GM21367 (cell line): ENCODE data around the gene DNAJC1.
"Not testable (repeated sequence)": the region's sequence is repeated elsewhere in the genome, so short reads cannot be mapped to it uniquely, and the experiment has no call there.

Experiments used
- ATAC-seq: cut with Tn5 transposase; IDR thresholded peaks from one replicate; pipeline ENCODE4 v1.9.1; 2021; ENCODE audit not compliant: unreplicated experiment

DNAJC1 gene, protein sequence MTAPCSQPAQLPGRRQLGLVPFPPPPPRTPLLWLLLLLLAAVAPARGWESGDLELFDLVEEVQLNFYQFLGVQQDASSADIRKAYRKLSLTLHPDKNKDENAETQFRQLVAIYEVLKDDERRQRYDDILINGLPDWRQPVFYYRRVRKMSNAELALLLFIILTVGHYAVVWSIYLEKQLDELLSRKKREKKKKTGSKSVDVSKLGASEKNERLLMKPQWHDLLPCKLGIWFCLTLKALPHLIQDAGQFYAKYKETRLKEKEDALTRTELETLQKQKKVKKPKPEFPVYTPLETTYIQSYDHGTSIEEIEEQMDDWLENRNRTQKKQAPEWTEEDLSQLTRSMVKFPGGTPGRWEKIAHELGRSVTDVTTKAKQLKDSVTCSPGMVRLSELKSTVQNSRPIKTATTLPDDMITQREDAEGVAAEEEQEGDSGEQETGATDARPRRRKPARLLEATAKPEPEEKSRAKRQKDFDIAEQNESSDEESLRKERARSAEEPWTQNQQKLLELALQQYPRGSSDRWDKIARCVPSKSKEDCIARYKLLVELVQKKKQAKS

DNA sequence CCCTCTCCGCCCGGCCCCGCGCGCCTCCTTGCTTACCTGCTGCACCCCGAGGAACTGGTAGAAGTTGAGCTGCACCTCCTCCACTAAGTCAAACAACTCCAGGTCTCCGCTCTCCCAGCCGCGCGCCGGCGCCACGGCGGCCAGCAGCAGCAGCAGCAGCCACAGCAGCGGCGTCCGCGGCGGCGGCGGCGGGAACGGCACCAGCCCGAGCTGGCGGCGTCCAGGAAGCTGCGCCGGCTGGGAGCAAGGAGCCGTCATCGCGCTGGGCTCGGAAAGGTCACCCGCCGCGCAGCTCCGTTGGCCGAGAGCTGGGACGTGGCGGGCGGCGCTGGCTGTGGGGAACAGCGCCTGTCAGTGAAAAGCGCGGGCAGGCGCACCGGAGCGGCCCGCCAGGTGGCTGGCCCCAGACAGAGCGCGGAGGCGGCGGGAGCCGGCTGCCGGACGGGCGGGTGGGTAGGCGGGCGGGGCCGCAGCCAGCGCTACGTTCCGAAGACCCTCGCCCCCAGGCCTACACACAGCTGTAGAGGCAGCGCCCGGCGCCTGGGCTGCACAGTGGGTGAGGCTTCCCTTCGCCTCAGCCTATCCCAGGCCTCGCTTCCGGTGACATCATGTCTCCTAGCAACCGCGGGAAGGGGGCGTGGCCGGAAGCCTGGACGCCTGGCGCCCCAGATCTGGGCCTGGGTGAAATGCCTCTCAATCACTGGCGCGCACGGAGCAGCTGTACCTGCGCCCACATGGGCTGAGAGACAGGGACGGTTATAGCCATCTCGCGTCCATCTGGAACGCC lies at the start of gene DNAJC1:
TSS of gene DNAJC1 (minus strand) at position 554 of the 787 bp plus-strand sequence. CDS start at position 258, 296 bp downstream.
- peak; percentile 95 for ATAC-seq

DNA sequence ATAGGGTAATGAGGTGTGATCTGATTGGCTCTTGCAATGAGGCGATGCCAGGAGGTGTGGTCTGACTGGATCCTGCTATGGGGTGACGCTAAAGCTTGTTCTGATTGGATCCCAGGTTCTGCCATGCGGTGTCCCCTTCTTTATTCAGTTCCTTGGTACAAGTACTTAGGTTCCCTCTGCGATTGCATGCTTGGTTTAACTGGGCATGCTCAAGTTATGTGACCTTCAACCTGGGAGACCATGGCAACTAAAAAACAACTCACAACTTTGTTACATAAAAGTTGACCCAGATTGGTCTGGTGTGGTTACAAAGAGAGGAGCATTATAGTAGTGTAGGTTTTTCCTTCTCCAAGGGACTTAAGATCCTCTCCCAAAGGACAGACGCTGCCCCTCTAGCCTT lies 49.5 kb upstream of the DNAJC1 start:
- no peak for ATAC-seq

DNA sequence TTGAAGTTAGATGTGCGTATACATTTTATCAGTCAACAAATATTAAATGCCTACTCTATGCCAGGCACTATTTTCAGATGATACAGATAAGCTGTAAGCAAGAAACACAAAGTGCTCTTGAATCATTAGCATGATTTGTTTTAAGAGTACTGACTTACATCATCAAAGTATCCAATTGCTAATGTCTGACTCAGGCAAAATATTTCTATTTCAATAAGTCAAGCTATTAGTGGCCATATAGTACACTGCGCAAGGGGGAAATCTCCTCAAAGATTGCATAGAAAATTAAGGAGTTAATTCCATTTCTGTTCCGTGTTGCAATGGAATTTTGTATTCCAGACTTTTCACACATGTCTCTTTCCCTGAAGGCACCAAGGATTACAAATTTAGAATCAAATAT lies 46.1 kb upstream of the DNAJC1 start:
- no peak for ATAC-seq

DNA sequence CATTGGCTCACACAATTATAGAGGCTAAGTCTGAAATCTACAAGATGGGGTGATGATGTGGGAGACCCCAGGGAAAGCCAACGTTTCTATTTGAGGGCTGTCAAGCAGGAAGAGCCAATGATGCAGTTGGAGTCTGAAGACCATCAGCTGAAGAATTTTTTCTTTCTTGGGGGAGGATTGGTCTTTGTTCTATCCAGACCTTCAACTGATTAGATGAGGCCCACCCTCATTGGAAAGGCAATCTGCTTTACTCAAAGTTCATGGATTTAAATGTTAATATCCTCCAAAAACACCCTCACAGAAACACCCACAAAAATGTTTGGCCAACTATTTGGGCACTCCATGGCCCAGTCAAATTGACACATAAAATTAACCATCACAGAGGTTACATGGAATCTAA lies 44.3 kb upstream of the DNAJC1 start:
- no peak for ATAC-seq

DNA sequence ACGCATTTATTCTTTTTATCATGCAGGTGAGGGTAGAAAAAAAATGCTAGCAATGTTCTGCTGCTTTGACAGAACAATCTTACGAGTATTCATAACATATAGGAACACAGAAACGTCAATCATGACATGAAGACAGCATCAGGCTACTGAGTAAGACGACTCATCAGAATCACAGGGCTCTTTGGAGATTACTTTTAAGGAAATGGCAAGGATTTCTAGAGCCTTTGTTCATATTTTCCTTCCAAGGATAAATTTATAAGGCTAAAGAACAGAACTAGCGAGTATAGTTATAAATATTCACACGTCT lies 39.8 kb upstream of the DNAJC1 start:
- ATAC-seq, result no peak

DNA sequence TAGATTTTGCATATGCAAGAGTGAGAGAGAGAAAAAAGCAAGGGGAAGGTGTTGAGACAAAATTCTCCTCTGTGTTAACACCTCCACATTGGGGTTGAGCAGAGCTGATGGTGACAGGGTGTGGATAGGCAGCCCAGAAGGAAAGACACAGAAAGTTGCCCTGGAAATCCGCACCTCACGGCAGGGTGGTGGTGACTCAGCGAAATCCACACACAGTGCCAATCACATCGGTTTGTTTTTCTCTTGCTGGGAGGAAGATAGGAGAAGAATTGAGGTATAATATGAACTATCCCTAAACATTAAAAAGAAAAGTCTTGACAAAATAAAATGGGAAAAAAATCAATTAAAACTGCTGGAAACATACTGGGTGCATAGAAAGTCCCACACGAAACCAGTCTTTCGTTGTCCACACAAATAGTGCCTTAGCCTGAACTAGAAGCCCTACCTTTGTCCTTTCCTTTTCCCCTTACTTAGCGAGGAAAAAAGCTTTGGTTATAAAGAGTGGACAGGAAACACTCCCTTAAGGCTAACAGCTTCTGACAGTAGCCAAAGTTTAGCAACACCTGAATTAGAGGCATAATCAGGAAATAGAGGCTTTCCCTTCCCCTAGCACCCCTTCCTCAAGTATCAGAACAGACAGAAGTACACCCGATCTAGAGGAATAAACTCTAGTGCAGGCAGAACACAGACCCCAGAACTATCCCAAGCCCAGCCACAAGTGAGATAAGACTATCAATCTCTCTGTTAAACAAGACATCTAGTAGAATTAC lies 39.2 kb upstream of the DNAJC1 start:
- no peak for ATAC-seq

DNA sequence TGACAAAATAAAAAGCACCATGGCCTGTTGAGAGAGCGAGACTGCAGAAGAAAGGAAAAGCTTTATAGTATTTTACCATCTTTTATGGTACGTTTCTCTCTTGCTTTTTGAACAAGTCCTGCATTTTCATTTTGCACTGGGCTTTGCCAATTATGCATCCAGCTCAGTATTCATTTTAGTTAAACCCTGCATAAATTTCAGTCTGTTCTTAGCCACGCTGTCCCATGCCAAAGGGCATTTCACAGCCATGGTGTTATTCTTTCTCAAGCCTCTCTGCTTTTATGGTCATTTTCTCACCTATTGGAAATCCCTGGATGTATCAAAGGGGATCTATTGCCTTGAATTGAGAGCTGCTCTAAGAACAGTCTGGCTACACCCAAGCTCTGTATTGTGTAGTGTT lies 30.8 kb upstream of the DNAJC1 start:
- no peak for ATAC-seq

DNA sequence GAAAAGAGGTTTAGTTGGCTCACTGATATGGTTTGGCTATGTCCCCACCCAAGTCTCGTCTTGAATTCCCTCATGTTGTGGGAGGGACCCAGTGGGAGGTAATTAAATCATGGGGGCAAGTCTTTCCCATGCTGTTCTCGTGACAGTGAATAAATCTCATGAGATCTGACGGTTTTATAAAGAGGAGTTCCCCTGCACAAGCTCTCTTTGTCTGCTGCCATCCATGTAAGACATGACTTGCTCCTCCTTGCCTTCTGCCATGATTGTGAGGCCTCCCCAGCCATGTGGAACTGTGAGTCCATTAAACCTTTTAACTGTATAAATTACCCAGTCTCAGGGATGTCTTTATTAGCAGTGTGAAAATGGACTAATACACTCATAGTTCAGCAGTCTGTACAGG lies 28.7 kb upstream of the DNAJC1 start:
- not testable (repeated sequence) for ATAC-seq

DNA sequence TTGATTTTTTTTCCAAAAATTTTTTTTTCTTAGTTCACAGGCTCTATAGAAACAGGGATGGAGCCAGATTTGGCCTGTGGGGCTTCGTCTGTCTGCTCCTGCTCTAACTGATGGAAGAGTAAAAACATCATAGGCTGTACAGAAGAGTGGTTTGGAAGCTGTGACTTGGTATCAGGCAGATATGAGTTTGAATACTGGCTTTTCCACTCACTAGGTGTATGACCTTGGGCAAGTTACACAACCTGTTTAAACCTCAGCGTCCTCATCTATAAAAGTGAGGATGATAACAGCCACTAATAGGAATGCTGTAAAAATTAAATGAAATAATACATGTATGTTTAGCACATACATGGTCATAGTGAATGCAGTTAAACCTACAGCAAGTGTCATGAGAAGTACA lies 26.9 kb upstream of the DNAJC1 start:
- no peak for ATAC-seq

DNA sequence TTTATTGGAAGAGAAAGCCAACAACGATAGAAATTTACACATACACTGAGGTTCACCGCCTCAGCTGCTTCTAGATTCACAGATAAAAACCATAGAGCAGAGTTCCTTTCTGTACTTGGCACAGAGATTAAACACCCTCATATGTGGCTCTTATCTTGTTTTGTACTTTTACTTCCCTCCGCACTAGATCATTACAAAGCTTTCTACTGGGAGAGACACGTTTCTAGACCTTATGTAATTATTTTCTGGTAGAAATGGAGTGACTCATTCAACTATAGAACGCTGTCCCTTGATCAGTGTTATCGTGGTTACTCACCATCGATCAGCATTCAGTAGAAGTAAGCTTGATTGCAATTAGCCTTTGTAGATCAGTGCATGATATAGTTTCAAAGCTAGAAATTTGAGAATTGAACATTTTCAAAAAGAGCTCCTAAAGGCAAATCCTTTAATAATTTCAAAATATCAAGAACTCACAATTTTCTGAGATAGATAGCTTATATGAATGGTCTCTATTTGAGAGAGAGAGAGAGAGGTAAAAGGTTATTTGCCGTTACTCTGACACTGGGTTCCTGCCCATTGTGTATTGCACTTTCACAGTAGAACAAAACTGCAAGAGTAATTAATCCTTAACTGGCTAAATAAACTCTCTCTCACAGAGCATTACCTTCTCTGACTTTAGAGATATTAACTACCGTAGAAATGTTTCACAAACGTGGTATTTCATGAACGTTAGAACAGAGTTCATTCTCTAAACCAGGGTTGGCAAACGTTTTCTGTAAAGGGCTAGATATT lies 26.1 kb upstream of the DNAJC1 start:
- no peak for ATAC-seq

DNA sequence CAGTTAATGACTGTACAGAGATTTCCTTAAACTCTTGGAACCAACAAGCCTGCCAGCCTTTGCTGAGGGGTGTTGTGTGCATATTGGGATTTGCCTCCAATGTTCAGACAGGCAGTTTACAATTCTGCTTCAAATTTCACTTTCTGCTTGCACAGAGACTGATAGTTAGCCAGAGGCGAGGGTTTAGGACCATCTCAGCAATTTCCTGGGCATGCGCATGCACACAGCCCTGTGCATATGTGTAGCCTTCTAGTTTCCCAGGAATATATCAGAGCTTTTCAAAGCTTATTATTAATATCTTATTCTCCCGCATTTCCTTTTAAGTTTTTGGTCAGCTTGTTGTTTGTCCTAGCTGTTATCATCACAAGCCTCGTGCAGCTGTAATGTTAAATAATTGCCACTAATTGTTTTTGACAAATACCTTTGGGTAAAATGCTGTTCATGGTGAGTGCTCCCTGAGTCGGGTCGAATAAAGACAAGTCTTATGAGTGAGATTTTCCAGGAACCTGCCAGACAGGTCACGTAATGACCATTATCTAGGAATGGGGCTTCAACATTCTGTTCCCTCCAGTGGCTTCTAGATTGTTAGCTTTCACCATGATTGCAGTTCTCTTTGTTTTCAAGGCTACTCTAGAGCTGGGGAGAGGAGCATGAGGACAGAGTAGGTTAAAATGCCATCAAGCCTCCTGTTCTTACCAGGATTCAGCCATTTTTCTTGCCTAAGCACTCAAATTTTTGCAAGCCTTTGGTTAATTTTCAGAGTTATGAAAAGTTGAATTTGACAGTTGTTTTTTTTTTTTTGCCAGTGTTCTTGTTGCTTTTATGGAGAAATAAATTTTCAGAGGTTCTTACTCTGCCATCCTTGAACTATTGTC lies 24.1 kb upstream of the DNAJC1 start:
- ATAC-seq, result no peak

DNA sequence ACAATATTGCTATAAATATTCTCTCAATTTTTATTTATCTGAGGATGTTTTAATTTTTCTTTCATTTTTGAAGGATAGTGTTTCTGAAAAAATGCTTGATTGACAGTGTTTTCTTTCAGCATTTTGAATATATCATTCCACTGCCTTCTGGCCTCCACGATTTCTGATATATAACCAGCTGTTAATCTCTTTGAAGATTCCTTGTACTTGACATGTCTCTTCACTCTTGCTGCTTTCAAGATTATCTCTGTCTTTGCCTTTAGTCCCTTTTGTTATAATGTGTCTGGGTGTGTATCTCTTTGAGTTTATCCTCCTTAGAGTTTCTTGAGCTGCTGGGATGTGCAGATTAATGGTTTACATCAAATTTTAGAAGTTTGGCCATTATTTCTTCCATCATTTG lies 22.8 kb upstream of the DNAJC1 start:
- no peak for ATAC-seq

DNA sequence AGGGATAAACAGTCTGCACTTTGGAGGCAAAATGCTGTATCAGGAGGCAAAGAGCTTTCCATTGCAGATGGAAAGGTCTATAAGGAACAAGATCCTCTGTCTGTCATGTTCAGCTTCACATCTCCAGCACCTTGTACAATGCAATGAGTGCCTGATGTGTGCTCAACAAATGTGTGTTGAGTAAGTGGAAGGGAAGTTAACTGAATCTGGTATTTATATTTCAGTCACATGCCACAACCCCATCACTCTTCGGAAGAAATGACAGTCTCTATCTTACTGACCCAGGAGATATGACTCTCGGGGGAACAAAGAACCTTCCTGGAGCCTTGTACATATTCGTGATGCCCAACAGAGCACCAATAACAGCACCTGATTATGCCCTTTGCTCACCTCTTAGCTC lies 20.0 kb upstream of the DNAJC1 start:
- ATAC-seq, result no peak

DNA sequence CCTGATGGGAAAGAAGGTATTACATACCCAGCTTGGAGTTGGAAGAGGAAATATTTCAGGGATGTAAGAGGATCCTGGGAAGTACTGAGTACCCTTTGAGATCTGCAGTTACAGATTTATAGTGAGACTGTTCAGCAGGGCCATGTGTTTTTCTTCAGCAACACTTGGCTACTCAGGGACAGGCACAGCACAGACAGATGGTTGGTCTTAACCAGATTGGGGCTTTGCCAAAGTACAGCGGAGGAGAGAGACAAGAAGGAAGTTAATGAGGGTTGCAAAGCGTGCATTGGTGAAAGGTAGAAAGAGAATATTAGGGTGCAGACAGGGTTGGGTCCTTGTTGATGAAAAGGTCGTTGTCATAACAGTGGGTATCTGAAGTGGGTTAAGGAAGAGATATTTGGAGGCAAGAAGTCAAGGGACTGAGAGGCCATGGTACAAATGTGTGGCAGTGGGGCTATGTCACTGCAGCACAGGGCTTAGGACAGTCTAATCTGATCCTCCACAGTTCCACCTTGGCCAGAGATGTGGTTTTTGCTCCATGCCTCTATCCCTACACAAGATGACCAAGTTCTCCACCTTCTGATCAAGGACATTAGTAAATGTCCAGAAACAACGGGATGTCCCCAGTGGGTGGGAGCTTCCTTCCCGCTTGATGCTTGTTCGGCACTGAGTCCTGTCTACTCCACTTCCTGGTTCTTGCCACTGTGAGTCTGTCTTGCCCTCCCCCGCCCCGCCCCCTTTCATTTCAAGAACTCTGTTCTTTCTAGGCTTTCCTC lies 18.9 kb upstream of the DNAJC1 start:
- no peak for ATAC-seq

DNA sequence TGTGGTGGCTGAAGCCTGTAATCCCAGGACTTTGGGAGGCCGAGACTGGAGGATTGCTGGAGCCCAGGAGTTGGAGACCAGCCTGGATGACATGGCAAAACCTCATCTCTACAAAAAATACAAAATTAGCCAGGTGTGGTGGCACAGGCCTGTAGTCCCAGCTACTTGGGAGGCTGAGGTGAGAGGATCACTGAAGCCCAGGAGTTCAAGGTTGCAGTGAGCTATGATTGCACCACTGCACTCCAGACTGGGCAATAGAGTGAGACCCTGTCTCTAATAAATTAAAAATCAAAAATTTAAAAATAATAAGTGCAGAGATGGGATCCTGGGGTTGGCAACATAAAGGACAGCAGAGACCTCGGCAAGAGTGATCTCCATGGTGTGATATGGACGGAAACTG lies 17.6 kb upstream of the DNAJC1 start:
- not testable (repeated sequence) for ATAC-seq

DNA sequence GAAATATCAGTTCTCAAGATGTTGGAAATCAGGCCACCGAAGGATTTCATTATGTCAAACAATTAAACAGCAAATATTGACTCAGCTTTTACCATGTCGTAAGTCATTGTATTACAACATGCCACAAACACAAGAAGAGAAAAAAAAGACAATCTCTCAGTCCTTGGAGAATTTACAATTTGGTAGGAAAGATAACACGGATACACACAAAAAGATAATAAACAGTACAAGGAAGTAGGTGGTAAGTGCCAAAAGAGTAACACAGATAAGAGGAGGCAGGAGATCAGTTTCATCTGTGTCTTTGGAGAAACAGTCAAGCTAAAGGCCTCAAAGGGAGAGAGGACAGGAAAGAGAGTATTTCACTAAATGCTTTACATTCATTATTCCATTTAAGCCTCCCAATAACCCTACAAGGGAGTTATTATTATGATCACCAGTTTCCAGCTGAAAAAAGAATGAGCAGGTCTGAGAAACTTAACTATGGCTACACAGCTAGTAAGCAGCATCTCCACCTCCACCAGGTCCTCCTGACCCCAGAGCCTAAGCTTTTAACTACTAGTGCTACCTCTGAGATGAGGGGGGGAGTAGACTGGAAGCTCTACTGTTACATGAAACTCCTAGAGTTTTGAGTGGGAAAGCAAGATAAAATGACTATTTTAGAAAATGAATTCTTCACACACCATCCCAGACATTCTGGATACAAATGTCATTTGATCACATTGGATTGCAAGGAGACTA lies 13.9 kb upstream of the DNAJC1 start:
- no peak for ATAC-seq

DNA sequence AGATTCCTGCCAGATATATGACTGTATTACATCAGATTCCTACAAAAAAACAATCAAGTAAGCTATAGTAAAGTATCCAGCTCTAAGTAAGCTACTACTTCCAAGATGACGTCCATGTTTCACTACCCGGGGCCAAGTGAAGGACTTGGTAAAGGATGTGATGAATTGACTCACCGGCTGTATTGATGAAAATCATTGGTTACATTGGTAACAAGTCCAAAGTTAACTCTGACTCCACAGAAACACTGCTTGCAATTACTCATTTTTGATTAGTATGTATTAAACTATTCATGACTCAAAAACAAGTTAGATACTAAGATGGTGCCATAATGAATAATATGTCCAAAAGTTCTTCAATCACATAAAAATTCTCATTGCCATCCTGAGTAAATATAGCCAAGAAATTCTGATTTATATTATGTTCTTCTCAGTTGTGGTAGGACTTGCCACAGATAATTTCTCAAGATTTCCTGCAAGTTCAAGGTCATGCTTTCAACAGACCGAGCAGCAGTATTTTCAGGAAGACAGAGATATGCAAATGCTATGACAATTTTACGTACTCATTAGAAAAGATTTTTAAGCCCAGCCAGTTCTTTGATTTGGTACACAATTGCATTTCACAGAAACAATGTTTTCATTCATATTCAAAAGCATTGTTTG lies 12.6 kb upstream of the DNAJC1 start:
- no peak for ATAC-seq

DNA sequence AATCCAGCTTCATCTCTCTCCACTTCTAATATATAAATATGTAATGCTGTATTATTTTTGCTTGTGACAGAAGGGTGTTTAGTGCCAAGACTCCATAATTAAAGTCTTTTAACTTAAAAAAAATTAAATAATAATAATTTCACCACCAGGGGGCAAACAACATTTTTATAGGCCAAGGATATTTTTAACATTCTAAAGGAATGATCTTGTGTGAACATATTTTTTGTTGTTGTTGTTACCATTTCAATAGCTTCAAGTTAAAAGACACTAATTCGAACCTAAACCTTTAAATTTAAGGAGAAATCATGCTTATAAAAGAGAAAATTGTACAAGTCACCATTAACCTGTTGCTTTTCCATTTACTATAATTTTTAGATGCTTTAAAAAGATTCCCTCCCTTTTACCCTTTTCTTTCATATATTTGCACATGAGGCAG lies 7.5 kb upstream of the DNAJC1 start:
- no peak for ATAC-seq
